GM18867 (cell line): ENCODE results near the gene ZNF160.
"Not testable (repeated sequence)": the region's sequence is repeated elsewhere in the genome, so short reads cannot be mapped to it uniquely, and the experiment has no call there.

Experiments
- ATAC-seq: cut with Tn5 transposase; IDR thresholded peaks from one replicate; pipeline ENCODE4 v1.9.1; 2021; ENCODE audit warnings: mild to moderate bottlenecking, moderate library complexity; ENCODE audit not compliant: unreplicated experiment

ZNF160 gene

DNA sequence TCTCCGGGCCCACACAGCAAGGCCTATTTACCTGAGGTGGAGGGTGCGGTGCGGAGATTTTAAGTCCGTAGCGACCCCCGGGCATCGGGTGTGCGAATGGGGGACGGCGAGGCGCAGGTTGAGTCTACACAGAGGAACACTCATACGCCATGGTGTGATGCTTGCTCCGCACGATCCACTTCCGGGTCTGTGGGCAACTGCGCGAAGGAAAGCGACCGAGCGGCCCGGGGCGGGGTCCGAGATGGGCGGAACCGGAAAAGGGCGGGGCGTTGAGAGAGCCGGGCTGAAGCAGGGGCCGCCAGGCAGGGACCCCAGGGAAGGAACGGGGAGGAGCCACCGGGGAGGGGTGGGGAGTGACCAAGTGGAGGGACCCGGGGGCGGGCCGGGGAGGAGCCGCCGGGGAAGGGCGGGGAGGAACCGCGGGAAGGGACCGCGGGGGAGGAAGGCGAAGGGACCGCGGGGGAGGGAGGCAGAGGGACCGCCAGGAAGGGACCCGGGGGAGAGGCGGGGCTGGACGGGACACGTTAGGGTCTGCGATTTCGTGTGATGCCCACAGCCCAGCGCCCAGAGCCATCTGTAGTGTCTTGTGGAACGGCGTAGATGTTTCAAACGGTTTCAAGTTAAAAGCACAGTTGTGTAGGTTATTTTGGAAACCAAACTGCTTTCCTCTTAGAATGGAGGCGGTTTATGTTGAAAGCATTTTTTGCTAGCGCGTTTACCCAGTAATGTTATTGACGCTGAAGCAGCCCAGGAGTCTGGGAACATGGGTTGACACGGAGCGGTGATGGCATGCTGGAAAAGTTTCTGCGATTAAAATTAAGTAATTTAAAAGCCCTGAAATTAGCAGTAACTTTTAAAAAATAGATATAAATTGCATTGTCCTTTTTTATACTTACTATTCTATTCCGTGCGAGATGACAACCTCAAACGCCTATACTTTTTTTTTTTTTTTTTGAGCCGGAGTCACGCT, at the start of gene ZNF160:
ZNF160 (minus strand) TSS at position 189 of the 970 bp plus-strand sequence. CDS start 17,146 bp downstream, outside the sequence.
- ATAC-seq = peak; percentile 97

DNA sequence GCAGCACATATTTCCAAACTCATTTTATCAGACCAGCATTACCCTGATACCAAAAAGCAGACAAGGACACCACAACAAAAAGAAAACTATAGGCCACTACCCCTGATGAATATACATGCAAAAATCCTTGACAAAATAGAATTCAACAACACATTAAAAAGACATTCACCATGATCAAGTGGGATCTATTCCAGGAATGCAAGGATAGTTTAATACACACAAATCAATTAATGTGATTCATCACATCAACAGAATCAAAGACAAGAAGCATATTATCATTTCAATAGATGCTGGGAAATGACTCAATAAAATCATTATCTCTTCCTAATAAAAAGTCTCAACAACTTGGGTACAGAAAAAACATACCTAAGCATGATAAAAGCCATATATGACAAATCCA, 44.4 kb upstream of the ZNF160 start:
- ATAC-seq = no peak

DNA sequence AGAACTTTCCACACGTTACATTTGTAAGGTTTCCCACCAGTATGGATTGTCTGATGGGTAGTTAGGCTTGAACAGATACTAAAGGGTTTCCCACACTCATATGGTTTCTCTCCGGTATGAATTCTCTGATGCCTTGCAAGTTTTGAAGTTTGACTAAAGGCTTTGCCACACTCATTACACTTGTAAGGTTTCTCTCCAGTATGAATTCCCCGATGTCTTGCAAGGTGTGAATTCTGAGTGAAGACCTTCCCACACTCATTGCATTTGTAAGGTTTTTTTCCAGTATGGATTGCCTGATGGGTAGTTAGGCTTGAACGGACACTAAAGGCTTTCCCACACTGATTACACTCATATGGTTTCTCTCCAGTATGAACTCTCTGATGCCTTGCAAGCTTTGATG, 37.1 kb upstream of the ZNF160 start:
- no peak for ATAC-seq

DNA sequence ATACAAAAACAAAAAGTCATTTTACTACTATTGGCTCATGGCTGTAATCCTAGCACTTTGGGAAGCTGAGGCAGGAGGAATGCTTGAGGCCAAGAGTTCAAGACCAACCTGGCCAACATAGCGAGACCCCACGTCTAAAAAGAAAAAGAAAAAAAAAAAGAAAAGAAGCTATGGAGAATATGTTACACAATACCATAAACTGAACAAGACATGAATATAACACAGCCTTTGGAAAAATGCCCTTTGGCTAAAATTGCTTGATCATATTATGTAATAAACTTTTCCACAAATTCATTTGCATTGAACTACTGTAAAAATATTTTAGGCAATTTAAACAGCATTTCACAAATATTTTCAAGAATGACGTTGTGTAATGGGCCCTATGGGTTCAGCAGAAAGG, 33.2 kb upstream of the ZNF160 start:
- no peak for ATAC-seq

DNA sequence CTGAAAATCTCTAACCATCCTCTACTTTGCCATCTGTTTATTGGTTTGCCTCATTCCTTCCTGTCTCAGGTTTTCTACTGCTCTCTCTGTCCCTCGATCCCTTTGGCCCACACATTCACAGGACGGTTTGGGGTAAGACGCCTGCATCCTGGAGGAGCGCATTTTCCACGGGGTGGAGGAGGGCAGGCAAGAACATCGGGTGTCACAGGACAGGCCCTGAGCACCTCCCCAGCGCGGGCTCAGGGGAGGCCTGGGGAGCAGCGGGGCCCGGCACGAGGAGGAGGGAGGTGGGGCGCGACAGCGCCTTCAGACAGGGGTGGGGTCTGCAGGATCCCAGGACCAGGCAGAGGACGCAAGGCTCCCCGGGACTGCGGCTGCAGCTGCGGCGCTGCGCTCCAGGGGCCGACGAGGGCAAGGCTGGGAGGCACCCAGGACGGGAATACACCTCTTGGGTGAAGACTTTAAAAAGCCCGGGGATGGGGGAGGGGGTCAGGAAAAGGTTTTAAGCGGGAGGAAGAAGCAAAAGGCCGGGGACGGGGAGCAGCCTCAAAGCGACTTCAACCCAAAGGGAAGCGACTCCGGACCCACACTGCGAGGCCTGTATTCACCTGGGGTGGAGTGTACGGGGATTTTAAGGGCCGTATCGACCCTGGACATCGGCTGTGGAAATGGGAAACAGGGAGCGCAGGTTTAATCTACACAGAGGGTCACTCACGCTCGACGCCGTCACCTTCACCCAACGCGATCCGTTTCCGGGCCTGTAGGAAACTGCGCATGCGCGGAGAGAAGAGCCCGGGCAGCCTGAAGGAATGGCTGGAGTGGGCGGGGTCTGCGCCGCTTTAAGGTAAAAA, 29.1 kb upstream of the ZNF160 start, which contains the start of gene ZNF415:
ZNF415 (minus strand) TSS at position 770 of the 851 bp plus-strand sequence. CDS start 10,234 bp downstream, outside the sequence.
- no peak for ATAC-seq

DNA sequence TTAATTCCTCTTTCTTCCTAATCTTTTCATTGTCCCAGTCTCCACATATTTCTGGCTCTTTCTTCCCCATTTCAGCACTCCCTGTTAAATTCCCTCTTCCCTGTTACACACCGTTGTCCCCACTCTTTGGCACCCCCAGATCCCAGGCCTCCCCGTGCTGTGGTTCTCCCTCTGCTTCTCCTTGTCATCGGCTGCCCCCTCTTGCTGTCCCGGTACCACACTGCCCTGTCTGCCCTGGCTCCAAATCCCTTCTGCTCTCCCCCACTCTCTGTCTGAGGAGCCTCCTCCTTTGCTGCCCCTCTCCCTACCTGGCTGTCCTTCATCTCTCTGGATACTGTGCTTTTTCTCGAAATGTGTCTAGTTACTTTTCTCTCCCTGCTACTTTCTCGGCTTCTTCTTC, 28.5 kb upstream of the ZNF160 start:
- ATAC-seq = no peak

DNA sequence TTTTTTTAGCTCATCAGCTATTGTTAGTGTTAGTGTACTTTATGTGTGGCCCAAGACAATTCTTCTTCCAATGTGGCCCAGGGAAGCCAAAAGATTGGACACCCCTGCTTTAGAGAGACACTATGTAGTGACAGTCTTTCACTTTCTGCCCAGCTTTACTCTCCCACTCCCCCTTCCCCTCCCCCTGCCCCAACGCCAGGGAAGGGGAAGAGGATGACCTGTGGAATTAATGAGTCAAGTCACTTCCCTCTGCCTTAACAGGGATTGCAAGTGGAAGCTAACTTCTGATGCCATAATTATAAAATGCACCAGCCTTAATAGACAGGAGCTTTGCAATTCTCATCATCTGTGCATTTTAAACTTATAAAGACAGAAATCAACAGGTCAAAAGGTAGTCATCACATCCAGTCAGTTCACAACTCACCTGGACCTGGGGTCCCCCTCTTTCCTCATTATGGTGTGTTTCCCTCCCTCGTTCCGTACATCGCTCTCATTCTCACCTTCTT, 27.9 kb upstream of the ZNF160 start:
- no peak for ATAC-seq

DNA sequence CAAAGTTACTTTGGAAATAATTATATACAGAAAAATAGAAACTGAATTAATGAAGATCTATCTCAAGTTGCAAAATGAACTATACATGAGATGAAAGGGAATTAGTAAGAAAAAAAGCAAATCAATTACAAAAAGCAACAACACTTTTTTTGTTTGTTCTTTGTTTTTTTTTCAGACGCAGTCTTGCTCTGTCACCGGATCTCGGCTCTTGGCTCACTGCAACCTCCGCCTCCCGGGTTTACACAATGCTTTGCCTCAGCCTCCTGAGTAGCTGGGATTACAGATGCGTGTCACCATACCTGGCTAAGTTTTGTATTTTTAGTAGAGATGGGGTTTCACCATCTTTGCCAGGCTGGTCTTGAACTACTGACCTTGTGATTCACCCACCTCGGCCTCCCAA, 27.3 kb upstream of the ZNF160 start:
- no peak for ATAC-seq

DNA sequence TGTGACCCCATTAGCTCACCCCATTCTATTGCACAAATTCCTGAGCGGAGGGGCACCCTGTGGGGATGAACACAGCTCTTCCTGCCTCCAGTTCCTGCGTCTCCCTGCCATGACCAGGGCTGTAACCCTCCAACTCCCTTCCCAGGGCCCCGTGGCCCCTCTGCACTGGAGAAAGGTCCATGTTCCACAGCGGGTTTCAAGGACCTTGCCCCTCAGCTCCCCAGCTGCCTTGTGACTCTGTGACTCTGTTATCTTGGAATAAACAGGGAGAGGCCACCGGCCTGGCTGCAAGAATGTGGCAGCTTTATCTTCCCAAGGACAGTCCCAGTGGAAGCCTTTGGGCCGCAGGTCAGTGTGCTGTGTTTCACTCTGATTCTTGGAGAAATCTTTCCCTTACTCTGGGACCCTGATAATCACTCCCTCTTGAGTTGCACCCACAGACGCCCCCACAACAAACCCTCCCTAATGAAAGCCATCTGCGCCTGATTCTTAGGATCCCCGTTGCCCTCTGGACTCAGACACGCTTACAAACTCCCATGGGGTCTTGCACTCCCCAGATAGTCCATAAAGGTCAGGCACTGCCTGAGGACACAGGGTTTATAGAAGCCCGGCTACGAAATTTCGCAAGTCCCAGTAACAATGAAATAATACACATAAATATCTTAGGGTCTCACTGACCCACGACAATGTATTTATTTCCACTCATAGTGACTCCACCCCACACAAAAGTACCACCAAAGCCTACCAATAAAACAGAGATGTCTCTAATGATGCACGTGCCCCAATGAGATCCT, 23.7 kb upstream of the ZNF160 start:
- not testable (repeated sequence) for ATAC-seq

DNA sequence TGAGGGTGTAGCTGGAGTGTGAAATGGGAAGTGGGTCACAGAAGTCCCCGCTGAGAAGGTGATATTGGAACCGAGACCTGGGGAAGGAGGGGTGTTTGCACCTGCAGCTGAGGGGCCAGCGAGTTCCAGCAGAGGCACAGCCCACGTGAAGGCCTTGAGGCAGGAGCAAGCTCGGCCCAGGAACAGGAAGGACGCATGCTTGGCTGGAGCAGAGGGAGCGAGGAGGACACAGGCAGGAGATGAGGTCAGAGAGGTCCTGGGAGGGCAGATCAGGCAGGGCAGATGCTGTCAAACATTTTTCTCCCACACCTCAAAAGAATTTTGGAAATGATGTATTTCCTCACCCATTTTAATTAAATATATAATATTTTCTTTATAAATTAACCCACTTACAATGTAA, 20.2 kb upstream of the ZNF160 start:
- no peak for ATAC-seq

DNA sequence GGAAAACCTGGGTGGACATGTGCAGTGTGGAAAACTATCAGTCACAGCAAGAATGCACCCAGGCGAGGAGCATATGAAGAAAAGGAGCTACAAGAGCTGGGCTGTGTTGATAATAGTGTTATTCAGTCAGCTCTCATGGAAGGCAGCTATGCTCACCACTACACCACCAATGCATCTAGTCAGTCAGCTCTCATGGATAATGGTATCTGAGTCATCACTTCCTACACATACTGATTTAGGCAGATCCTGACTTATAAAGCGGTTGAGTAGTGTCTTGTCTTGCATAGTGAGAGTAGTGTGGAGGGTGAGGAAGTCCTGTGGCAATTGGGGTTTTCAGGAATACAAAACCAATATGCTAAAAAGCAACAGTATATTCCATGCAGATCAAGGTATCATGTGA, 9.1 kb upstream of the ZNF160 start:
- ATAC-seq = no peak

DNA sequence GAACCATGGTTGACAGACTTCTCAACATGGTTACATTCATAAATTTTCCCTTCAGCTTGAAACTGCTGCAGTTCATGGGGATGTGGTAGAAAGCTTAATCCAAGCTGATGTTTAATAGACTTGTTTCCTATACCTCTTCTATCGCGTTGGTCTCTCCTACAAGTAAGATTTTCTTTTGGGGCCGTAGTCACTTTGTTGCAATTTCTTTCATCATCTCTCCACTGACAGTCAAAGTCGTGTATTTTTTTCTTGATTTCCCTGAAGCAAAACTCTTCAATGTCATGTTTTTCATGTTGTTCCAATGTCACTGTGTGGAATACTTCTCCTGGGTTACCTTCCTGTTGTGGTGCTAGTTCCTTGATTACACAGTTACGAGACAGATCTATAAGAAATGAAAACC, 6.3 kb upstream of the ZNF160 start:
- ATAC-seq = no peak

DNA sequence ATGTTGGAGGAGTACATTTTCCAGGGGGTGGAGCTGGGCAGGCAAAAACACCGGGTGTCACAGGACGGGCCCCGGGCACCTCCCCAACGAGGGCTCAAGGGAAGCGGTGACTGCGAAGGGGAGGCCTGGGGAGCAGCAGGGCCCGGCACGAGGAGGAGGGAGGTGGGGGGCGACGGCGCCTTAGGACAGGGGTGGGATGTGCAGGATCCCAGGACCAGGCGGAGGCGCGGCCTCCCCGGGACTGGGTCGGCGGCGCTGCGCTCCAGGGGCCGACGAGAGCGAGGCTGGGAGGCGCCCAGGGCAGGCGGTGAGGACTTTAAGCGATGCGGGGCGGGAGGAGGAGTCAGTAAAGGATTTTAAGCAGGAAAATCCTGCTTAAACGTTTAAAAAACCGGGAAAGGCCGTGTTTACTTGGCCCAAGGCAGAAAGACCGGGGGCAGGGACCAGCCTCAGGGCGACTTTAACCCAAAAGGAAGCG, 427 bp downstream of the ZNF160 start:
- peak; percentile 20 for ATAC-seq

DNA sequence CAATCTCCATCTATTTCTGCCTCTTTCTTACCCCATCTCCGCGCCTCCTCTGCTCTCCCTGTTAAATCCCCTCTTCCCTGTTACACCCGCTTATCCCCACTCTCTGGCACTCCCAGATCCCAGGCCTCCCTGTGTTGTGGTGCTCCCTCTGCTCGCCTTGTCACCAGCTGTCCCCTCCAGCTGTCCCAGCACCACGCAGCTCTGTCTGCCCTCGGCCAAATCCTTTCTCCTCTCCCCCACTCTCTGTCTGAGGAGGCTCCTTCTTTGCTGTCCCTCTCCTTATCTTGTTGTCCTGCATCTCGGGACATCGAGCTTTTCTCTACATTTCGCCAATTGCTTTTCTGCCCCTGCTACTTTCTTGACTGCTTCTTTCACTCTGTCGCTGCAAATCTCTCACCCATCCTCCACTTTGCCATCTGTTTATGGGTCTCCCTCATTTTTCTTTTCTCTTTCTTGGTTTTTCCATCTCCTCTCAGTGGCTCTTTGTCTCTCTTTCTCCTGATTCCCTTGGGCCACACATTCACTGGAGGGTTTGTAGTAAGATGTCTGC, 941 bp downstream of the ZNF160 start:
- ATAC-seq = no peak

DNA sequence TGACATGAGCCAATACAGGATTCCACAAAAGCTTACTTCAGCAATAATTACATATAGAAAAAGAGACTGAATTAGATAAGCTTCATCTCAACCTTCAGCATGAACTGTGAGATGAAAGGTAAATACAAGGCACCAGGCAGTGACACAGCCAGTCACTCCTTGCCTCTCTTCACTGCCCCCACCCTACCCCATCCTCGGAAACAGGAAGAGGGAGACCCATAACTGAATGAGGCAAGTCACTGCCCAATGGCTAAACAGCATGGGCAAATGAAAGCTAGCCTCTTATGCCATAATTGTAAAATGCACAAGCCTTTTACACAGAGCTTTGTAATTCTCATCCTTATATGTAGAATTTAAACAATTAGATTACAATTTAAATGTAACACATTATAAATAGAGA, 1.7 kb downstream of the ZNF160 start:
- ATAC-seq = no peak

DNA sequence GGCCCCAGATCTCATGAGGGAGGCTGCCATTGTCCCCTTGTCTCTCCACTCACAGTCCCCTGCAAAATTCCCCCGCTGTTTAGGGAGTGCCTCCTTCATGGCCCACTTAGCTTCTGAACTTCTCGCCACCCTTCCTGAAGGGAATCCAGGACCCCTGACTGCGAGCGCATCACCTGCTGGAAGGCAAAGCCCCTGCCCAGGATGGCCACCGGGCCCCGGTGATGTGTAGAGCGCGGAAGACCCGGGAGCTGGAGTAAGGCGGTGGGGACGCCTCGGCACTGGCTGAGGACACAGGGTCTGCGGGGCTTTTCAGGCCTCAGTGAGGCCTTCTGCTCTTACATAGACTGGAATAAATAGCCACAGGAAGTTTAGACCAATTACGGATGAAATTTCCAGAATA, 4.7 kb downstream of the ZNF160 start:
- ATAC-seq = not testable (repeated sequence)

DNA sequence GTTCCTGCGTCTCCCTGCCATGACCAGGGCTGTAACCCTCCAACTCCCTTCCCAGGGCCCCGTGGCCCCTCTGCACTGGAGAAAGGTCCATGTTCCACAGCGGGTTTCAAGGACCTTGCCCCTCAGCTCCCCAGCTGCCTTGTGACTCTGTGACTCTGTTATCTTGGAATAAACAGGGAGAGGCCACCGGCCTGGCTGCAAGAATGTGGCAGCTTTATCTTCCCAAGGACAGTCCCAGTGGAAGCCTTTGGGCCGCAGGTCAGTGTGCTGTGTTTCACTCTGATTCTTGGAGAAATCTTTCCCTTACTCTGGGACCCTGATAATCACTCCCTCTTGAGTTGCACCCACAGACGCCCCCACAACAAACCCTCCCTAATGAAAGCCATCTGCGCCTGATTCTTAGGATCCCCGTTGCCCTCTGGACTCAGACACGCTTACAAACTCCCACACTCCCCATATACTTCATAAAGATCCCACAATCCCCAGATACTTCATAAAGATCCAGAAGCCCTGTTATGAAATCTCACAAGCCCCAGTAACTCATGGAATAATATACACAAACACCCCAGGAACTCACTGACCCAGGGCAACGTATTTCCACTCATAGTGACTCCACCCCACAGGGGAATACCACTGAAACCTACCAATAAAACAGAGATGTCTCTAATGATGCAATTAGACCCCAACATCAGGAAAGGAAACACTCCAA, 6.1 kb downstream of the ZNF160 start:
- ATAC-seq = not testable (repeated sequence)

DNA sequence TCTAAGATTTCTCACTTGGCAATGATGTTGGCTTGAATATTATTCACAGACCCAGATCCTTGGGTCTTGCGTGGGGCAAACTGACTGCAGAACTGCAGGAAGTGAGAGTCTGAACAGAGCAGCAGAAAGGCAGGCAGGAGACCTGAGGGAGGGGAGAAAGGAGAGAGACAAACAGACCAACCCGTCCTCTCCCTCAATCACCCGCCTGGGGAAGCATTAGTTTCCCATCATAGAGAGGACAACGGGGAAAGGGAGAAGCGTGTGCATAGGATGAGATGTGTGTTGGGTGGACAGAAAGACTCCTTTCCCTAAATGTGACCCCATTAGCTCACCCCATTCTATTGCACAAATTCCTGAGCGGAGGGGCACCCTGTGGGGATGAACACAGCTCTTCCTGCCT, 6.6 kb downstream of the ZNF160 start:
- ATAC-seq = not testable (repeated sequence)

DNA sequence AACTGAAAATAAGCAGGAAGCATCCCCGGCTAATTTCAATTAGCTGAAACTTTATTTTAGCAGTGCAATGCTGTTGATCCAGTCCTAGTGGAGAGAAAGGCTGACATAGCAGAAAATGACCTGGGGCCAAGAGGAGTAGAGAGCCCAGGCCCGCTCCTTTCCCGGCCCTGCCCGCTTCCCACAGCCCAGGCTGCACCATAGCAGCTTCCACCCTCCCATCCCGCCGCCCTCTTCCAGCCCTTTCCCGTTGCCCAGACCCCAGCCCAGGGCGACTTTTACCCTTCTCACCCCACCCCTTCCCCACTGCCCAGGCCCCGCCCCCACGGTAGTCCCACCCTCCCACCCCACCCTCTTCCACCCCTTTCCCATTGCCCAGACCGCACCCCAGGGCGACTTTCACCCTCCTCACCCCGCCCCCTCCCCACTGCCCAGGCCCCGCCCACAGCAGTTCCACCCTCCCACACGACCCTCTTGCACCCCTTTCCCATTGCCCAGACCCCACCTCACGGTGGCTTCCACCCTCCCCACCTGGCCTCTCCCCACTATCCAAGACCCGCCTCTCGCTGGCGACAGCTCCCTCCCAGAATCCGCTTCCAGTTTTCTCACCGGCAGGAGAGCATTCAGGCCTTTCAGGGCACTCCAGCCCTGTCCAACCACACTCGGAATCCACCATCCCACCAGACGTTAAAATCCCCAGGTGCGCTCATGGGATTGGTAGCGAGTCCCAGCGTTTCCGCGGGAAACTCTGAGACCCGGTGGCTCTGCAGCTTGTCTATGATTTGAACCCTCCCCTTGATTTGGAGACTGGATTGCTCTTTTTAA, 8.3 kb downstream of the ZNF160 start:
- ATAC-seq = no peak
